Measurements from ENCODE around the gene AP2A2. TPM values are rescaled to one million over a fixed set of nuclear protein-coding genes. Genes with fewer than 3 reads are reported as not detected.

The AP2A2 gene
- total RNA-seq, 1 donor from 2014 or later, result 9.5 TPM

DNA sequence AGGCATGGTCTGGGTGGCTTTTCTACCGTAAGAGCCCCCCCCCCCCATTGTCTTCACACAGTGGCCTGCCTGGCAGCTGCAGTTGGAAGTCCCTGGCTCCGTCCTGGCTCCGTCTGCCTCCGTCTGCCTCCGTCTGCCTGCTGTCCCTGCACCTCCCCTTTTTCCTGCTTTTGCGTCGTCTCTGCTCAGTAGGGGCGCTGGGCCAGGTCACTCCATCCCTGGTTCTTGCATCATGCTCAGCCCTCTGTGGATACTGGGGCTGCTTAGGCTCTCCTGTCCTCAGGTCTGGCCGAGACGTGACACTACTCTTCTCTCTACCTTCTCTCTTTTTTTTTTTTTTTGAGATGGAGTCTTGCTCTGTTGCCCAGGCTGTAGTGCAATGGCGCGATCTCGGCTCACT is 27.8 kb downstream of the AP2A2 start:
- no peak overlapping the region for H3K4me3 ChIP-seq (ENCODE audit: low read depth, low read length)
- no peak for TF ChIP-seq CTCF (IDR thresholded peaks at IDR 0.05; ENCODE audit: insufficient read depth, low read length, severe bottlenecking)
- H3K27me3 ChIP-seq (ENCODE audit: control insufficient read depth, insufficient read depth, low read length), result no peaks in the 10 kb centered on the region
- FAIRE-seq (no peak), DNase-seq (ENCODE audit: low read depth) (no peak)
- peaks cover 4% of the 10 kb centered on the region for H3K36me3 ChIP-seq (ENCODE audit: control insufficient read depth, insufficient read depth, low read length)

DNA sequence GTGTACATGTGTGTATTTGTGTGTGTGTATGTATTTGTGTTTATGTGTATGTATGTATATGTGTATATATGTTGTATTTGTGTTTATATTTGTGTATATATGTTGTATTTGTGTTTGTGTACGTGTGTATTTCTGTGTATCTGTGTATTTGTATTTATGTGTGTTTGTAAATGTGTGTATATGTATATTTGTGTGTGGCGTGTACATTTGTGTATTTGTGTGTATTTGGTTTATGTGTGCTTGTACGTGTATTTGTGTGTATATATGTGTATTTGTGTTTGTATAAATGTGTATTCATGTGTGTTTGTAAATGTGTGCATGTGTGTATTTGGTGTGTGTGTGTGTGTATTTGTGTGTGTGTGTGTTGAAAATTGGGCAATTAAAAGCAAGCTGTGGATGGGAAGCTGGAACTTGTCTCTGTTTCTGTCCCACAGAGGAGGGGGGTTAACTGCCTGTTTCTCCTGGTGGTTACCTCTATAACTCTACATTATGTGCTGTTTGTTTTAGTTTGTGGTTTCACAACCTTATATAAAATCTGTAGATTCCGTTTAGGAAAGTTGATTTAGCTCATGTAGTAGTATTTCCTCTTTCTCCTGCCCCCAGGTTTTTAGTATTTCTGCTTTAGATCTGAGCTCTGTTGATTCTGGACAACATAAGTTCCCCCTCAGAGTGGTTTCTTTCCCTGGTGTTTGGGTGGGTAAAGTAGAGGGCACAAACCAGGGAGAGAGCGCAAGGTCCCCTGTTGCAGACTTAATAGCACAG is 28.9 kb downstream of the AP2A2 start:
- FAIRE-seq, result no peak
- no peak for DNase-seq (ENCODE audit: low read depth)
- Histone ChIP-seq H3K27me3 (ENCODE audit: control insufficient read depth, insufficient read depth, low read length) (no peaks in the 10 kb centered on the region), H3K36me3 (ENCODE audit: control insufficient read depth, insufficient read depth, low read length) (peaks cover 4% of the 10 kb centered on the region), H3K4me3 (ENCODE audit: low read depth, low read length) (no peak overlapping the region)
- no peak for TF ChIP-seq CTCF (IDR thresholded peaks at IDR 0.05; ENCODE audit: insufficient read depth, low read length, severe bottlenecking)

DNA sequence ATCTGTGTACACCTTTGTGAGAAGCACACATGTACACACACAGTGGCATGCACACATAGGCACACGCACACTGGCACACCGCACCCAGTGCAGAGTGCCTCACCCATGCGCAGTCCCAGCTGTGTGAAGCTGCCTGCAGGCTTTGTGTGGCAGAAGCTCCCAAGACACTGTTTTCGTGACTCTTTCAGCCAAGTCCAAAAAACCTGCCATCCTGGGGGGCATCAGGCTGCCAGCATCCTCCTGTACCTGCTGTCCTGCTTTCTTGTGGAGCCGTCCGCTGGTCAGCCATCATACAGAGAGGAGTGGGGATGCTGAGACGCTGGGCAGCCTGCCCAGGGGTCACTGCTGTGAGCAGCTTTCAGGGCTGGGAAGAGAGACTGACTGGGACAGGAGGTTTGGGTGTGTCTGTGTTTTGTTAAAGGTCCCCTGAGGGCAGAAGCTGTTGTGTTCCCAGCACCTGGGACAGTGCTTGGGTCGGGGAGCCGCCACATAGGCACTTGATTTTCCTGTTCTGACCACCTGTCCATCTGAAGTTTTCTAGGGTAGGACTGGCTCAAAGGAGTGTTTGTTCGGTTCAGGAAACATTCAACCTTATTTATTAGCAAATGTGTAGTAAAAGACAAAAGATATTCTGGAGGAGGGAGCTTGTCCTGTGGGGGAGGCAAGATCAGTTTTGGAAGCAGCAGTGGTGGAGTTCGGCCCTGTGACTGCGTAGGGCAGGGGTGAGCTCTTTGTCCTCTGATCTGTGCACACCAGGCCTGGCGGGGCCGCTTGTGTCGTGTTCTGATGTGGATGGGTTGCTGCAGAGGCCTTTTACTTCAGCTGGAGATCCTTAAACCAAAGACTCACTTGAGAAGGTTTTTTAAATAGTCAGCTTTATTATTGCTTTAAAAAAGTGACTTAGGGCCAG is 29.7 kb downstream of the AP2A2 start:
- no peak overlapping the region for H3K4me3 ChIP-seq (ENCODE audit: low read depth, low read length)
- DNase-seq (ENCODE audit: low read depth) (no peak), FAIRE-seq (no peak)
- no peak for TF ChIP-seq CTCF (IDR thresholded peaks at IDR 0.05; ENCODE audit: insufficient read depth, low read length, severe bottlenecking)
- H3K27me3 ChIP-seq (ENCODE audit: control insufficient read depth, insufficient read depth, low read length), result no peaks in the 10 kb centered on the region
- peaks cover 8% of the 10 kb centered on the region for H3K36me3 ChIP-seq (ENCODE audit: control insufficient read depth, insufficient read depth, low read length)

DNA sequence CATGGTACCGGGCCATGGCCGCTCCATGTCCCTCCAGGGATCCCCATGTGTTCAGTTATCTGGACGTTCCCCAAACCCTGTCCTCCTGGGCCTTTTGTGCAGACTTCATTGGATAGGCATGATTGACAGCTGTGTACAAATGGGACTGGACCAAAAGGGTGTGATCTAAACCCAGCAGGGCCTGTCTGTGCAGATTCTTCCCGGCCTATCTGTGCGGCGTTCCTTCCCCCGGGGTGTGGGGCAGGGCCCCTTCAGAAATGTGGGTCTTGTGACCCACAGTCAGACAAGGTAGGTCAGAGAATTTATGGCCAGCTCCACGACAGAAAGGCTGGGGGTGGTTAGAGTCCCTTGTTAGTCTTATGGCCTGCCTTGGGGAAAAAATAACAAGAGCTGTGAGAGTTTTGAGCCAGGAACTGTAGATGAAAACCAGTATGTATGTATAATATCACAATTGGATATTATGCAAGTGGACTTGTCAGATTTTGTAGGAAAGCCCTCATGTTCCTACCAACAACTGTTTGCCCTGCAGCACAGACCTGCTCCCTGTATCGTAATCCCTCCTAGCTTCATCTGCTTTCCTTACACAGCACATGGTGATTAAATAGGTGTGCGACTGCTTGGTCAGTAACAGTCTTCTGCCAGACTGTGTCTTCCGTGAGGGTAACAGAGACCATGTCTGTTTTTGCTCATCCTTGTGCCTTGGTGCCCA is 31.7 kb downstream of the AP2A2 start:
- FAIRE-seq (no peak), DNase-seq (ENCODE audit: low read depth) (no peak)
- no peaks in the 10 kb centered on the region for H3K27me3 ChIP-seq (ENCODE audit: control insufficient read depth, insufficient read depth, low read length)
- no peak for TF ChIP-seq CTCF (IDR thresholded peaks at IDR 0.05; ENCODE audit: insufficient read depth, low read length, severe bottlenecking)
- H3K4me3 ChIP-seq (ENCODE audit: low read depth, low read length), result no peak overlapping the region
- H3K36me3 ChIP-seq (ENCODE audit: control insufficient read depth, insufficient read depth, low read length), result peaks cover 9% of the 10 kb centered on the region

DNA sequence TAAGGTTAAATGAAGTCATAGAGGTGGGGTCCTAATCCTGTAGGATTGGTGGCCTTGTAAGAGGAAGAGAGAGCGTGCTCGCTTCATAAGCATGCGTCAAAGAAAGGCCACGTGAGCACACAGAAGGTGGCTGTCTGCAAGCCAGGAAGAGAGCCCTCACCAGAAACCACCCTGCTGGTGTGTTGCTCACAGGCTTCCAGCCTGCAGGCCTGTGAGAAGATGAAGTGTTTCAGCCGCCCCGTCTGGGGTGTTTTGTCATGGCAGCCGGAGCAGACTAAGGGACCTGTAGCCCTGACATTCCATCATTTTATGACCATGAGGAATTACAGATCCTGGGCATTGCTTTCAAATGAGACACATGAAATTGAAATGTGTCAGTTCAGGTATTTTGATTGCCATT is 32.4 kb downstream of the AP2A2 start:
- TF ChIP-seq CTCF (IDR thresholded peaks at IDR 0.05; ENCODE audit: insufficient read depth, low read length, severe bottlenecking), result no peak
- DNase-seq (ENCODE audit: low read depth) (no peak), FAIRE-seq (no peak)

More for the DNA sequence above, 32.4 kb downstream of the AP2A2 start:
- no peak overlapping the region for H3K4me3 ChIP-seq (ENCODE audit: low read depth, low read length)
- no peaks in the 10 kb centered on the region for H3K27me3 ChIP-seq (ENCODE audit: control insufficient read depth, insufficient read depth, low read length)
- peaks cover 9% of the 10 kb centered on the region for H3K36me3 ChIP-seq (ENCODE audit: control insufficient read depth, insufficient read depth, low read length)

Data from bronchial epithelial cell (primary cell).